ENCODE results near the gene MACF1. TPM values are rescaled to one million over a fixed set of nuclear protein-coding genes. Genes with fewer than 3 reads are reported as not detected.
"Not testable (repeated sequence)": the region's sequence is repeated elsewhere in the genome, so short reads cannot be mapped to it uniquely, and the experiment has no call there.

The MACF1 gene, protein sequence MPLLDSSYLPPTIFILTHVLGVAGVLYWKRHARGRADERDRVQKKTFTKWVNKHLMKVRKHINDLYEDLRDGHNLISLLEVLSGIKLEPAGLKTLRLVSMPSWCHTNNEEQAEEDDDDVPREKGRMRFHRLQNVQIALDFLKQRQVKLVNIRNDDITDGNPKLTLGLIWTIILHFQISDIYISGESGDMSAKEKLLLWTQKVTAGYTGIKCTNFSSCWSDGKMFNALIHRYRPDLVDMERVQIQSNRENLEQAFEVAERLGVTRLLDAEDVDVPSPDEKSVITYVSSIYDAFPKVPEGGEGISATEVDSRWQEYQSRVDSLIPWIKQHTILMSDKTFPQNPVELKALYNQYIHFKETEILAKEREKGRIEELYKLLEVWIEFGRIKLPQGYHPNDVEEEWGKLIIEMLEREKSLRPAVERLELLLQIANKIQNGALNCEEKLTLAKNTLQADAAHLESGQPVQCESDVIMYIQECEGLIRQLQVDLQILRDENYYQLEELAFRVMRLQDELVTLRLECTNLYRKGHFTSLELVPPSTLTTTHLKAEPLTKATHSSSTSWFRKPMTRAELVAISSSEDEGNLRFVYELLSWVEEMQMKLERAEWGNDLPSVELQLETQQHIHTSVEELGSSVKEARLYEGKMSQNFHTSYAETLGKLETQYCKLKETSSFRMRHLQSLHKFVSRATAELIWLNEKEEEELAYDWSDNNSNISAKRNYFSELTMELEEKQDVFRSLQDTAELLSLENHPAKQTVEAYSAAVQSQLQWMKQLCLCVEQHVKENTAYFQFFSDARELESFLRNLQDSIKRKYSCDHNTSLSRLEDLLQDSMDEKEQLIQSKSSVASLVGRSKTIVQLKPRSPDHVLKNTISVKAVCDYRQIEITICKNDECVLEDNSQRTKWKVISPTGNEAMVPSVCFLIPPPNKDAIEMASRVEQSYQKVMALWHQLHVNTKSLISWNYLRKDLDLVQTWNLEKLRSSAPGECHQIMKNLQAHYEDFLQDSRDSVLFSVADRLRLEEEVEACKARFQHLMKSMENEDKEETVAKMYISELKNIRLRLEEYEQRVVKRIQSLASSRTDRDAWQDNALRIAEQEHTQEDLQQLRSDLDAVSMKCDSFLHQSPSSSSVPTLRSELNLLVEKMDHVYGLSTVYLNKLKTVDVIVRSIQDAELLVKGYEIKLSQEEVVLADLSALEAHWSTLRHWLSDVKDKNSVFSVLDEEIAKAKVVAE (N-terminal part only)
- total RNA-seq (93.2 TPM), polyA plus RNA-seq (124 TPM)
- long read RNA-seq, donor 1, full-length matches to known transcripts, result 1 of 1 reads
- long read RNA-seq, donor 1, partial matches to known transcripts, result 0 of 1 reads
- long read RNA-seq, donor 1, other reads (novel, unspliced or antisense), result 0 of 1 reads
- long read RNA-seq, donor 2, full-length matches to known transcripts, result 27 of 40 reads
- long read RNA-seq, donor 2, partial matches to known transcripts, result 13 of 40 reads
- long read RNA-seq, donor 2, other reads (novel, unspliced or antisense), result 0 of 40 reads
- long read RNA-seq, donor 3, full-length matches to known transcripts, result 9 of 9 reads
- long read RNA-seq, donor 3, partial matches to known transcripts, result 0 of 9 reads
- long read RNA-seq, donor 3, other reads (novel, unspliced or antisense), result 0 of 9 reads
- long read RNA-seq, donor 4, full-length matches to known transcripts, result 4 of 28 reads
- long read RNA-seq, donor 4, partial matches to known transcripts, result 24 of 28 reads
- long read RNA-seq, donor 4, other reads (novel, unspliced or antisense), result 0 of 28 reads
- long read RNA-seq, donor 5, full-length matches to known transcripts, result 11 of 70 reads
- long read RNA-seq, donor 5, partial matches to known transcripts, result 59 of 70 reads
- long read RNA-seq, donor 5, other reads (novel, unspliced or antisense), result 0 of 70 reads
- long read RNA-seq, donor 6, full-length matches to known transcripts, result 3 of 3 reads
- long read RNA-seq, donor 6, partial matches to known transcripts, result 0 of 3 reads
- long read RNA-seq, donor 6, other reads (novel, unspliced or antisense), result 0 of 3 reads
- long read RNA-seq, donor 7, full-length matches to known transcripts, result 5 of 5 reads
- long read RNA-seq, donor 7, partial matches to known transcripts, result 0 of 5 reads
- long read RNA-seq, donor 7, other reads (novel, unspliced or antisense), result 0 of 5 reads
- long read RNA-seq, donor 8, full-length matches to known transcripts, result 6 of 6 reads
- long read RNA-seq, donor 8, partial matches to known transcripts, result 0 of 6 reads
- long read RNA-seq, donor 8, other reads (novel, unspliced or antisense), result 0 of 6 reads
- long read RNA-seq, donor 9, full-length matches to known transcripts, result 6 of 6 reads
- long read RNA-seq, donor 9, partial matches to known transcripts, result 0 of 6 reads
- long read RNA-seq, donor 9, other reads (novel, unspliced or antisense), result 0 of 6 reads
- long read RNA-seq, donor 10, full-length matches to known transcripts, result 13 of 21 reads
- long read RNA-seq, donor 10, partial matches to known transcripts, result 8 of 21 reads
- long read RNA-seq, donor 10, other reads (novel, unspliced or antisense), result 0 of 21 reads

DNA sequence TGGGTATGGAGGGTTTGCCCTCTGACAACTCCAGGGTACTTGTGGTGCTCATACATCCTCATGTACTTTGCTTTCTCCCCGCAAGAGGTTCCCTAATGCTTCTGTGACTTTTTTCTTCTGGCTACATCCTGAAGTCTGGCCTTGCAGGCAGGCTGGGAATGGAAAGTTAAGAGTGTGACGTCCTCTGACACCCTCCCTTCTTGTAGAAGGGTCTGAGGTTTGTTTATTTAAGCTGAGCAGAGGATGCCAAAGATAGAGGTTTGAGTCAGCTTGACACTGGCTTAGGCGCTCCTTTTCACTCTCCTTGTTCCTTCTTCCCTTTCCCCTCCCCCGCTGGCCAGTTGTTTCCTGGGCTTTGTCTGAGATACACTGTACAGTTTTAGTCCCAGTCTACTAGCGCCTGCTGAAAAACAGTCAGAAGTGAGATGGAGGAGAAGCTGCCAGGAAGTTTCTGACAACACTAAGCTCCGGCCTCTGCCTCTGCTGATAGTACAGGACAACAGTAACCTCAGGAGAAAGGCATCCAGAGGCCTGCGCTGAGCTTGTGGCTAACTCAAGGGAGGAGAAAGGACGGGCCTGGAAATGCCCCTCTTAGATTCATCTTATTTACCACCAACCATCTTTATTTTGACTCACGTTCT, at the start of gene MACF1:
MACF1 (plus strand) TSS at position 255 of the 641 bp plus-strand sequence; CDS start at position 583, 328 bp downstream.
- Histone ChIP-seq H3K27me3 (ENCODE audit: control insufficient read depth in 2 of 2, insufficient read depth in 1 of 2, low read length in 1 of 2) (no peaks in the 10 kb centered on the region), H3K4me1 (ENCODE audit: control insufficient read depth in 2 of 2, insufficient read depth in 2 of 2, low read length in 2 of 2) (peaks cover 14 to 20% of the 10 kb centered on the region in 2 donors), H3K9me3 (ENCODE audit: control insufficient read depth in 2 of 2, insufficient read depth in 1 of 2, low read length in 1 of 2) (no peaks in the 10 kb centered on the region), H3K4me3 (ENCODE audit: low read length in 2 of 2) (peak within 1 kb of the TSS; percentile 36 to 40), H3K36me3 (ENCODE audit: control insufficient read depth in 2 of 2, insufficient read depth in 2 of 2, low read length in 1 of 2) (no peaks in the 10 kb centered on the region), H3K27ac (ENCODE audit: low read depth in 1 of 2, low read length in 1 of 2) (peak within 1 kb of the TSS; percentile 84 to 86)
- 6% methylated on average over 9 of the region's 9 CpGs for WGBS
- DNase-seq (ENCODE audit: low read depth in 6 of 9, low spot score in 9 of 9), result peak in 2 of 9 donors; percentile 20 to 62

DNA sequence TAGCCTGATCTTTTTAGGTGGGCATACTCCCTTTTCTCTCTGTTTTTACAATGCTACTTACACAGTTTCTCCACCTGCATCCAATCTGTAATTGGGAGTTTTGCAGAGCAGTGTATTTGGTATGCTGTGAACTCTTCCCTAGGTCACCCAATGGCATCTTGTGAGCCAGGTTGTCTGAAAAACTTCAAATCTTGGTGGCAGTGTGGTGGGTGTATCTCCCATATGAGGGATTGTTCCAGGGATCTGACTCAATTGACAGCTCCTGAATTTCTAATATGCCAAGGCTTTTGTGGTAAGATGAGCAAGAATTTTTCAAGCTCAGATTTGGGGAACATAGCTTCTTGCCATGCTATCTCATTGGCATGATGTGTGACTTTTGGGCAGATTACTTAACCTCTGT, 47.2 kb upstream of the MACF1 start:
- Histone ChIP-seq H3K4me3 (ENCODE audit: low read length in 2 of 2) (no peak overlapping the region), H3K36me3 (ENCODE audit: control insufficient read depth in 2 of 2, insufficient read depth in 2 of 2, low read length in 1 of 2) (peaks cover 0 to 4% of the 10 kb centered on the region in 2 donors), H3K4me1 (ENCODE audit: control insufficient read depth in 2 of 2, insufficient read depth in 2 of 2, low read length in 2 of 2) (no peaks in the 10 kb centered on the region), H3K27me3 (ENCODE audit: control insufficient read depth in 2 of 2, insufficient read depth in 1 of 2, low read length in 1 of 2) (no peaks in the 10 kb centered on the region), H3K9me3 (ENCODE audit: control insufficient read depth in 2 of 2, insufficient read depth in 1 of 2, low read length in 1 of 2) (no peaks in the 10 kb centered on the region), H3K27ac (ENCODE audit: low read depth in 1 of 2, low read length in 1 of 2) (no peak overlapping the region)
- no peak for DNase-seq (ENCODE audit: low read depth in 6 of 9, low spot score in 9 of 9)

DNA sequence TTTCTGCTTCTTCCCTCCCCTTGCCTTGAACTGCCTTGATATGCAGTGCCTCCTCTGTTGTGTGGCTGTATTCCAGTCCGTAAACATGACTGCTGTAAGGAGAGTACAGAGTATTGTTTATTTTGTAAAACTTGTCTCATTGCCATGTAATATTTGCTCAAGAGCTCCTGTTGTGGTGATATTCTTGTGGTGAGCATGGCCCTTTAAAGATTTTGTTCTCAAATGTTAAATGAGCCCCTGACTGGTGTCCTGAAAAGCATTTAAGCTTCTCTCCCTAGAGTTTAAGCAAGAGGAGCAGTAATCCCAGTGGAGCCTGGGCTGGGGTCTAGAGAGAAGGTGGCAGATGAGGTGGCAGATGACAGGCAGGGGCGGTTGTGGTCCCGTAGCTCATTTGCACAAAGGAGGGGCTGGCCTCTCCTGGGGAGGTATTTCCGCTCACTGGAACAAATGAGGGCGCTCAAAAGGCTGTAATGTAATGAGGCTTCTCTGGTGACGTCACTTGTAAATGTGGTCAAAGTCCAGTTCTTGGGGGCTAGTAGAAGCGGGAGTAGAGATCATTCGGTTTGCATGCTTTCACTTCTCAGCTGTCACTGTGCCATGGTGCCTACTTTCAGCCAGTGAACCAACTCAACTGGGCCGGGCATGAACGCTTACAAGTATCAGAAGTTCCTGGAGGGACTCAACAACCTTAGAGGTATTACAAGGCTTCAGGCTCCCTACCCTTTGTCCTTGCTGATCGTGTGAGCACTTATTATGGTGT, 46.0 kb upstream of the MACF1 start:
- H3K27me3 ChIP-seq (ENCODE audit: control insufficient read depth in 2 of 2, insufficient read depth in 1 of 2, low read length in 1 of 2), result no peaks in the 10 kb centered on the region
- H3K4me3 ChIP-seq (ENCODE audit: low read length in 2 of 2), result no peak overlapping the region
- no peak for DNase-seq (ENCODE audit: low read depth in 6 of 9, low spot score in 9 of 9)
- no peaks in the 10 kb centered on the region for H3K4me1 ChIP-seq (ENCODE audit: control insufficient read depth in 2 of 2, insufficient read depth in 2 of 2, low read length in 2 of 2)
- no peak overlapping the region for H3K27ac ChIP-seq (ENCODE audit: low read depth in 1 of 2, low read length in 1 of 2)
- H3K9me3 ChIP-seq (ENCODE audit: control insufficient read depth in 2 of 2, insufficient read depth in 1 of 2, low read length in 1 of 2), result no peaks in the 10 kb centered on the region
- 85% methylated on average over 11 of the region's 11 CpGs for WGBS
- H3K36me3 ChIP-seq (ENCODE audit: control insufficient read depth in 2 of 2, insufficient read depth in 2 of 2, low read length in 1 of 2), result peaks cover 0 to 4% of the 10 kb centered on the region in 2 donors

DNA sequence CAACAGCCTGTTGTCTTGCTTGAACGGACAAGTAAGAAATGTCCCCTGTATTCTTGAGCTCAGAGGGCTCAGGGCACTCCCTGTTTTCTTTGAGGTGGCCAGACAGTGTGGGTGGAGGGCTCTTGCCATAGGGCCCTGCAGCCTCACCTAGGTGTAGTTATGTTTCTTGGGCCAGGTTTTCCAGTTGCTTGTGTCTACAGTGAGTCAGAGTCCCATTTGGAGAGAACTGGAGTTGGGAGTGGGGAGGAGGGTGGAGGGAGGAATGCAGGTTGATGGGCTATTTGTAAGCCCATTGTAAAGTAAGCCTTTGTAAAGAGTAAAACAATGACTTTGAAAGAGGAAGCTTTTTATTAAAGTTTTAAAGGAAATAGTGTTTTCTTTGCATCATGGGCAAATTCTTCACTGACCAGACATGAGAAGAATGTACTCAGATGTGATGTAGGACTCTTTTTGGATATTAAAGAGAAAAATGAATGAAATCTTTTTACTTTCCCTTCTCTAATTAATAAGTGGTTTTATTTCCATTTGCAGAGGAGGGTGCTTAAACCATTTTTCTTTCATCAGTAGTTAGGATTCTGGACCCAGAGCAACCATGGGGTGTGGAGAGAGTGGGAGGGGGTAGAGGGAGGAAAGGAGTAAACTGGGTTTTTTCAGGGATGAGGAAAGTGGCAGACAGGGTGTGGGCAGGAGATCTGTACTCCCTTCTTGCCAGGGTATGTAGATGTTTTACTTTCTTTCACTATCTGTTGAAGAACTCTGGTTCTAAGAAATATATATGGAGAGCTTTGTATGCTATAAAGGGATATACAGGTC, 45.1 kb upstream of the MACF1 start:
- no peaks in the 10 kb centered on the region for H3K9me3 ChIP-seq (ENCODE audit: control insufficient read depth in 2 of 2, insufficient read depth in 1 of 2, low read length in 1 of 2)
- no peaks in the 10 kb centered on the region for H3K4me1 ChIP-seq (ENCODE audit: control insufficient read depth in 2 of 2, insufficient read depth in 2 of 2, low read length in 2 of 2)
- DNase-seq (ENCODE audit: low read depth in 6 of 9, low spot score in 9 of 9), result no peak
- 95% methylated on average over 1 of the region's 1 CpG for WGBS
- no peaks in the 10 kb centered on the region for H3K36me3 ChIP-seq (ENCODE audit: control insufficient read depth in 2 of 2, insufficient read depth in 2 of 2, low read length in 1 of 2)
- H3K27me3 ChIP-seq (ENCODE audit: control insufficient read depth in 2 of 2, insufficient read depth in 1 of 2, low read length in 1 of 2), result no peaks in the 10 kb centered on the region
- H3K4me3 ChIP-seq (ENCODE audit: low read length in 2 of 2), result no peak overlapping the region
- no peak overlapping the region for H3K27ac ChIP-seq (ENCODE audit: low read depth in 1 of 2, low read length in 1 of 2)

DNA sequence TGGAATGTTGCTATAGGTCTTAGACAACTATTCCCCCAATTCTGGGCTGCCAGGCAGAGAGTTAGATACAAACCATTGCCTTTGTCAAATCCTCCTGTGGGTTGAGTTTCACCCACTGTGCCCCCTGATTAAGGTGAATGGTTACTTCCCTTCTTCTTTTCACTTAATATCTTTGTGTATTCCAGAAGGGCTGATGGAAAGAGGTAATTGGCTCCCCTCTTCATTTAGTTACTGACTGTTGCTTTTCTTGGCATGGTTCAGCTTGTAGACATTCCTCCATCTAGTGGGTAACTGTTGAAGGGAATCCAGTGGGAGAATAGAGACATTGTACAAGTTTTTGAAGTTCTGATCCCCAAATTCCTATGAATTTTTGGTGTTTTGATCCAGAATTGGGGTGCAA, 43.8 kb upstream of the MACF1 start:
- H3K27me3 ChIP-seq (ENCODE audit: control insufficient read depth in 2 of 2, insufficient read depth in 1 of 2, low read length in 1 of 2), result no peaks in the 10 kb centered on the region
- no peaks in the 10 kb centered on the region for H3K4me1 ChIP-seq (ENCODE audit: control insufficient read depth in 2 of 2, insufficient read depth in 2 of 2, low read length in 2 of 2)
- DNase-seq (ENCODE audit: low read depth in 6 of 9, low spot score in 9 of 9), result no peak
- H3K4me3 ChIP-seq (ENCODE audit: low read length in 2 of 2), result no peak overlapping the region
- no peaks in the 10 kb centered on the region for H3K36me3 ChIP-seq (ENCODE audit: control insufficient read depth in 2 of 2, insufficient read depth in 2 of 2, low read length in 1 of 2)
- H3K27ac ChIP-seq (ENCODE audit: low read depth in 1 of 2, low read length in 1 of 2), result no peak overlapping the region
- no peaks in the 10 kb centered on the region for H3K9me3 ChIP-seq (ENCODE audit: control insufficient read depth in 2 of 2, insufficient read depth in 1 of 2, low read length in 1 of 2)

DNA sequence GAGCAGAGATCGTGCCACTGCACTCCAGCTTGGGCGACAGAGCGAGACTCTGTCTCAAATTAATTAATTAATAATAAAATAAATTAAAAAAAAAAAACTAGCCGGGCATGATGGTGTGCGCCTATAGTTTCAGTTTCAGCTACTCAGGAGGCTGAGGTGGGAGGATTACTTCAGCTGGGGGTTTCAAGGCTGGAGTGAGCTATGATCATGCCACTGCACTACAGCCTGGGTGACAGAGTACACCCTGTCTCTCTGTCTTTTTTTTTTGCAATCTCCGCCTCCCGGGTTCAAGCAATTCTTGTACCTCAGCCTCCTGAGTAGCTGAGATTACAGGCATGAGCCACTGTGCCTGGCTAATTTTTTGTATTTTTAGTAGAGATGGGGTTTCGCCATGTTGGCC, 42.7 kb upstream of the MACF1 start:
- not testable (repeated sequence) for H3K9me3 ChIP-seq (ENCODE audit: control insufficient read depth in 2 of 2, insufficient read depth in 1 of 2, low read length in 1 of 2); DNase-seq (ENCODE audit: low read depth in 6 of 9, low spot score in 9 of 9); H3K27ac ChIP-seq (ENCODE audit: low read depth in 1 of 2, low read length in 1 of 2); H3K4me3 ChIP-seq (ENCODE audit: low read length in 2 of 2); H3K4me1 ChIP-seq (ENCODE audit: control insufficient read depth in 2 of 2, insufficient read depth in 2 of 2, low read length in 2 of 2); H3K27me3 ChIP-seq (ENCODE audit: control insufficient read depth in 2 of 2, insufficient read depth in 1 of 2, low read length in 1 of 2); H3K36me3 ChIP-seq (ENCODE audit: control insufficient read depth in 2 of 2, insufficient read depth in 2 of 2, low read length in 1 of 2)
- WGBS, result 93% methylated on average over 8 of the region's 8 CpGs

Measured in thymus (tissue), 14 donors.